Measurements from ENCODE around the gene ULK4. TPM values are rescaled to one million over a fixed set of nuclear protein-coding genes. Genes with fewer than 3 reads are reported as not detected.

The ULK4 gene
- polyA plus RNA-seq, 4 donors: 2.7 to 5.6 (median 5.1) TPM

DNA sequence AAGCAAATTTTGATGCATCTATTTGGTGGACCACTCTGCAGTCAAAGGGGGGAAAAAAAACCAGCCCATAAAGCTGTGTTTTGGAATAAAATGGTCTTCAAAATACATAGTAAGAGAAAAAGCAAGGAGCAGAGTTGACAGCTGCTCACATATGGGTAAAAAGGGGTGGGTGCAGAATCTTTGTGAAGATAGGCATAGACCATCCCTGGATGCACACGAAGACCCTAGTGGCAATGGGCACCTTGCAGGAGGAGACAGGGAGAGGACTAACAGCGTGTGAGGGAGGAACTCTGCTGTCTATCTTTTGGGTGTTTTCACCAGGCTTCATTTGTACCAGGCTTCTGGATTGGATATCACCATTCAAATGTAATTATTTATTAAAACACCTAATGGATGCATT, 718.7 kb downstream of the ULK4 start:
- no peak for DNase-seq (ENCODE audit: low read depth in 4 of 4, low spot score in 3 of 4)

DNA sequence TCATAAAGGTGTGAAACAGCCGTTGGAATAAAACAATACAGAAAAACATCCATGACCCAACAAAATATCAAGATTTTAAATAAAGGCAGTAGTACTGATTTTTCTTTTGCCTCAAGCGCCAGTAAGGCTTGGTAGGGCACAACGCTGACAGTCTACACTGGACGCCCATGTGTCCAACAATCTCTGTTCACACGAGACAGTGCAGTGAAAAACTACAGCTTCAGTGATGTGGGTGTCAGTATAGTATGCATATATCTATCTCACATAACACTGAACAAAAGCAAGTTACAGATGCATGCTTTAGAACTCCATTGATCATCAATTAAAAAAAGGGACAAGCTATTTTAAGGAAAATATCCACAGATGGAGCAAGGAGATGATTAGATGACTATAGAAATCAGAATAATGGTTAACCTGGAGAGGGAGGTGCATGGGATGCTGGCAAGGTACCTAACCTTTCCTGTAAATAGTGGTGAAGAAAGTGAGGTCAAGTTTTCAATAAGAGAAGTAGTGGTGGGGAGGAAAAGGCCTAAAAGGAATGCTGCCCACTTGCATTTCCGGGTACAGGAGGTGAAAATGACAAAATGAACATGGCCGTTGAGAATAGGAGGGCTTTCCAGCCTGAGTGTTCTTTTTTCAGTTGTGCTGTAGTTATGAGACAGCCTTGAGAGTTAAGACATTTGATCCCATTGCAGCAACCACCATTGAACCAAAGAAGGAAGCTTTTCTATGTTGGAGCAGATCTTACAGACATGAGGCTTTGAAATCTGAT, 719.9 kb downstream of the ULK4 start:
- DNase-seq (ENCODE audit: low read depth in 4 of 4, low spot score in 3 of 4): no peak

DNA sequence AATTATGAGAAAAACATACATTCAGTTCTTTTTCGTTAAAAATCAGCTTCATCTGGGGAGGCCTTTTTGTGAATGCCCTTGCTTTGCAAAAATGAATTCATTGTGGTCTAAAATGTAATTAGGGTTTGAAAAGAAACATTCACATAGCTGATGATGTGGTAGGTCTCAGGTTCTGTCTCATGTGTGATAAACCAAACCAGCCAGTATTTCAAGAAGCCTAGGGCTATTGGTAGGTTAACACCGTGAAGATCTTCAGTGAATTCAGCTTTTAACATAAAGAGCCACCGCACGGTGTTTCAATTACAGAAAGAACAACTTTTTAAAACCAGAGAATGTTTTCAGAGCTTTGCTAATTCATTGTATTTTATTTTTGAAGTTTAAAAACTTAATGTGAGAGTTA, 720.7 kb downstream of the ULK4 start:
- DNase-seq (ENCODE audit: low read depth in 4 of 4, low spot score in 3 of 4): no peak

DNA sequence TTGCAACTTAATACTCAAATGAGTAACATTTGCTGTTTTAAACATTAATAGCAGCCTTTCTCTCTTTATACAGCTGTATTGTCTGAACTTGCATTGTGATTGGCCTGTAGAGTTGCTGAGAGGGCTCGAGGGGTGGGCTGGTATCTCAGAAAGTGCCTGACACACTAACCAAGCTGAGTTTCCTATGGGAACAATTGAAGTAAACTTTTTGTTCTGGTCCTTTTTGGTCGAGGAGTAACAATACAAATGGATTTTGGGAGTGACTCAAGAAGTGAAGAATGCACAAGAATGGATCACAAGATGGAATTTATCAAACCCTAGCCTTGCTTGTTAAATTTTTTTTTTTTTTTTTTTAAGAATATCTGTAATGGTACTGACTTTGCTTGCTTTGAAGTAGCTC, 722.3 kb downstream of the ULK4 start:
- no peak for DNase-seq (ENCODE audit: low read depth in 4 of 4, low spot score in 3 of 4)

DNA sequence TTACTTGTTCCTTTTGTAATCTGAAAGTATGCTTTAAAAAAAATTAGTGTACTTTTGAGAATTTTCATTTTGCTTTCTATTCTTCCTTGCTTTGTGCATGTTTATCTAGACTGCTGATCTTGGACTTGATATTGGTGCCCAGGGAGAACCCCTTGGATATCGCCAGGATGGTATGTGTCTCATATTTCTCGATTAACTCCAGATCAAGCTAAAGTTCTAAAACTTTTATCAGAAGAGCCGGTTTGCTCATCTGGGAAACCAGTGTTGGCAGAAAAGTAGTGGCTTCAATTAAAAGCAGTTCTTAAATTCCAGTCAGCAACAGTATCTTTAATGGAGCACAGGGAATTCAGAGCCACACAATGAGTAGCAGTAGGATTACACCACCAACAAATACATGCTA, 724.0 kb downstream of the ULK4 start:
- DNase-seq (ENCODE audit: low read depth in 4 of 4, low spot score in 3 of 4): no peak

DNA sequence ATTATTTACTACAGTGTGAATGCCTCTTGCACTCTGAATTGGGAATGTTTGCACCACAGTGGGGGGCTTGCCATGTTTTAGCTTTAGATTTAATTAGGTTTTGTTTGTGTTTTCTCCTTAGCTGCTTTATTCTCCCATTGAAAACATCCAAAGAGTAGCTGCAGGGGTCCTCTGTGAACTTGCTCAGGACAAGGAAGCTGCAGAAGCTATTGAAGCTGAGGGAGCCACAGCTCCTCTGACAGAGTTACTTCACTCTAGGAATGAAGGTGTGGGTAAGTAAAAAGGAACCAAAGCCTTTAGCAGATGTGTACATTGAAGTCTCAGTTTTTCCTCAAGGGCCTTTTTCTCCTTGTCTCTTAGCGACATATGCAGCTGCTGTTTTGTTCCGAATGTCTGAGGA, 725.7 kb downstream of the ULK4 start:
- DNase-seq (ENCODE audit: low read depth in 4 of 4, low spot score in 3 of 4): no peak

DNA sequence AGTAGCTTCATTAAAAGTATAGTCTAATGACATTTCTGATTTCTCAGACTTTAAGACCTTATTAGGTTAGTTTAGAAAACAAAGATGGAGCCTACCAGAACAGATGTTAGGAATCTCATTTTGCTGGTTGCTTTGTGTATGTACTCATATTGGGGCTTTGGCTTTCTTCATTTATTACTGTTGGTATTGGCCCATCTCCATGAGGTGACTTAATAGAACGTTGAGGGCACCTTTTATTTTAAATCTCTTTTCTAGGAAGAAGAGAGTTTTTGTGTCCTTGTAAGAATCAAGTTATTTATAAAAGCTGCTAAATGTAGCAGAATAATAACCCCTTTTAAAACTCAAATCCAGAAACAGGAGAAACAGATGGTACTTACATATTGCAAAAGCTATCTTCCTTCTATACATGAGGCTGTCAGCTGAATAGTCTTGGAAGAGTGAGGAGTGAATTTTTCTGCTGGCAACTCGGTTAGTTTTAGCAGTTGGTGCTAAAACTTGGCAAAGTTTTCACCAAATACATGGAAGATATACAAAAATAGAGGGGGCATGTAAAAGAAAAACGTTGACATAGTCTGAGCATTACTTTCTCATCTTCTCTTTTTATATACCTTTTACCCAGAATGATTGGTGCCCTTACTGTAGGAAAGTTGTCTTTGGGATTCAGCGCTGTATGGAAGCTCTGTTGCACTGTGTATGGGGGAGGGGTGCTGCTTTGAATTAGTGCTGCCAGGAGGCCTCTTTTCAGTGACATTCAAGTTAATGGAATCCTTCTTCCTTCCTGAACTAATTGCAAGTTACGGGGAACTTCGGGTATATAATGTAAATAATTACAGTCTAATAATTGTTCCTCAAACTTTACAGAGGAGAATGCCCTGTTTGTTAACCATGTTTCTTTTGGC, 726.8 kb downstream of the ULK4 start:
- no peak for DNase-seq (ENCODE audit: low read depth in 4 of 4, low spot score in 3 of 4)

DNA sequence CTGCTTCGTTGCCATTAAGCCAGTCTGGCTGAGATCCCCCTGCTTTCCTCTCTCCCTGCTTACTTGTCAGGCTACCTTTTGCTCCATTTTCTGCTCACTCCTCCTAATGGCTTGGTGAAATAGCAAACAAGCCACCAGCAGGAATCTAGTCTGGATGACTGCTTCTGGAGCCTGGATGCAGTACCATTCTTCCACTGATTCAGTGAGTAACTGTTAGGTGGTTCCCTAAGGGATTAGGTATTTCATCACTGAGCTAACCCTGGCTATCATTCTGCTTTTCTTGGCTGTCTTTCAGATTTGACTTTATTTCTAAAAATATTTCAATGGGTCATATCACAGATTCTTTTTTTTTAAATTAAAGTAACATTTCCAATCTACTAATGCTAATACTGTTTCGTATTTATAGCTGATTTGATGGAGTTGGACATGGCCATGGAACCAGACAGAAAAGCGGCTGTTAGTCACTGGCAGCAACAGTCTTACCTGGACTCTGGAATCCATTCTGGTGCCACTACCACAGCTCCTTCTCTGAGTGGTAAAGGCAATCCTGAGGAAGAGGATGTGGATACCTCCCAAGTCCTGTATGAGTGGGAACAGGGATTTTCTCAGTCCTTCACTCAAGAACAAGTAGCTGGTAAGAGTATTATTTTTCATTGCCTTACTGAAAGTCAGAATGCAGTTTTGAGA, 737.6 kb downstream of the ULK4 start:
- no peak for DNase-seq (ENCODE audit: low read depth in 4 of 4, low spot score in 3 of 4)

DNA sequence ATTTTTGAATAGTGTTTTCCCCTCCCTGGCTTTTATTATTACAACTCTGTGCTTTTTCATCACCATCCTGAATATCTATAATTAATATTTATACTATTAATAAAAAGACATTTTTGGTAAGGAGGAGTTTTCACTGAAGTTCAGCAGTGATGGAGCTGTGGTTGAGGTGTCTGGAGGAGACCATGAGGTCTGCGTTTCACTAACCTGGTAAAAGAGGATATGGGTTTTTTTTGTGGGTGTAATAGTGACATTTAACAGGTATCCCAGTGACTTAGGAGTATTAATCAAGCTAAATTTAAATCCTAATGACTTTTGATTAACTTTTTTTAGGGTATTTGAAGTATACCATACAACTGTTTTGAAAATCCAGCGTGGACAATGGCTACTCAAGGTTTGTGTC, 738.2 kb downstream of the ULK4 start:
- DNase-seq (ENCODE audit: low read depth in 4 of 4, low spot score in 3 of 4): no peak

DNA sequence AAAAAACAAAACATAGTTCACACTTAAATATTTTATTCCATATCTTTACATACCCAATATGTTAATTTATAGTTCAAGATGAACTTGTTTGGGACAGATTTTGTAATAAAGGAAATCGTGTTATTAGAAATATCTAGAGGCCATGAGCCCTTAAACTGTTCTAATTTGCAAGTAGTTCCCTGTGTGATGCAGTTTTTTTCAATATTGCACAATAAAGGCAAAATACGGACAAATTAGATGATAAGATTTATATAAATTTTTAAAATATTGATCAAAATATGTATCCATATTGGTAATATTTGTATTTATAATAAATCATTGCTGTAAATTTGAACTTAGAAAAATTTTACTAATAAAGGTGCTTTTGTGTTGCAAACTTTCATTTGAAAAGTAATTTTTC, 738.8 kb downstream of the ULK4 start:
- DNase-seq (ENCODE audit: low read depth in 4 of 4, low spot score in 3 of 4): no peak

DNA sequence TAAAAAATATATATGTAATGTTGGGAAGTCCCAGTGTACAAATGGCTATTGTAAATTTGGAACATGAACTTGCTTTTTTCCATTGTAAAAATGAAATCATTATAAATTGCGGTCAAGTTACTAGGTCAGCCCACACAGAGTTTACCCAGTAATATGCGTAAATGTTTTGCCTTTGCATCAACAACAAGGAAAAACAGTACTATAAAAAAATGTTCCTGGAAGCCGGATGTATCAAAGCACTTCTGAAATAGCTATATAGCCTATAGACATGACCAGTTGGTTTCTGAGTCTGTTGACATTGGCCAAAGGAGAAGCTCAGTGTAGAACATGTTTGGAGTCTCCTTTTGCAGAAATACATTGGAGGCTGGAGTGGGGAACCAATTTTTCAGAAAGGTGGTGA, 739.4 kb downstream of the ULK4 start:
- no peak for DNase-seq (ENCODE audit: low read depth in 4 of 4, low spot score in 3 of 4)

DNA sequence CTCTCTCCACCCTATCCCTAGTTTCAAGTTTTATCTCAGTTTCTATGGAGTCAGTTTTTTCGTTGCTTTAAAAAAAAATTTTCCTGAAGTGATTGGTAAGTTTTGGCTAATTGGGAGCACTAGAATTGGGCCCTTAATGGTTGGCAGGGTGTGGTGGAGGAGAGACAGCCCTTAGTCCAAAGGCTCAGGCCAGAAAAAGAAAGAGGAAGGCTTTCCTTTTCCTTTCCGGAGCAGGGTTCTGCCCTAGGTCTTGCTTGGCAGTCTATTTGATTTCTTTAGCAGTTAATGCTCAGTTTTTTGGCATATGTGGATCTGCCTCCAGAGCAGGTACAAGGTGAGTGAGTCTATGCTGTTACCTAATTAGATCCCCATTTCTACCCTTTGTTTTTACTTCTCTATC, 739.9 kb downstream of the ULK4 start:
- DNase-seq (ENCODE audit: low read depth in 4 of 4, low spot score in 3 of 4): no peak

DNA sequence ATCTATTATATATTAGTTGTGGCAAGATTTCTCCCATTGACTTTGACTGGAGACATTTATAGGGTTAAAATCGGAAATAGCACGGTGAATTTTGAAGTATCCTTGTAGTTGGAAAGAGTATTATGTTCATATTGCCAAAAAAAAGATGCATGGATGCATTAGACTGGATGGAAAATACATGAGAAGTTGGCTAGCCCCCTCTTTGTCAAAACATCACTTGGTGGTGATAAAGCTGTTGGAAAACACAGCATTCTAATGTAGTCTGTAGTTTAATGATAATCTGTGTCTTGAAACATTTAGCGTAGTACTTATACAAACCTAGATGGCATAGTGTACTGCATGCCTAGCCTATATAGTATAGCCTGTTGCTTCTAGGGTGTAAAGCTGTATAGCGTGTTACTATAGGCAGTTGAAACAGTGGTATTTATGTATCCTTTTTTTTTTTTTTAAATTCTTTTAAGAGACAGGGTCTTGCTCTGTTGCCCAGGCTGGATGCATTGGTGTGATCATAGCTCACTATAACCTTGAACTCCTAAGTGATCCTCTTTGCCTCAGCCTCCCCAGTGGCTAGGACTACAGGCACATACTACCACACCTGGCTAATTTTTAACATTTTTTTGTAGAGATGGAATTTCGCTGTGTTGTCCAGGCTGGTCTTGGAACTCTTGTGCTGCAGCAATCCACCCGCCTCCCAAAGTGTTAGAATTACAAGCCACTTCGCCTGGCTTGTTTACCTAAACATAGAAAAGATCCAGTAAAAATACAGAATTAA, 740.8 kb downstream of the ULK4 start:
- DNase-seq (ENCODE audit: low read depth in 4 of 4, low spot score in 3 of 4): no peak

DNA sequence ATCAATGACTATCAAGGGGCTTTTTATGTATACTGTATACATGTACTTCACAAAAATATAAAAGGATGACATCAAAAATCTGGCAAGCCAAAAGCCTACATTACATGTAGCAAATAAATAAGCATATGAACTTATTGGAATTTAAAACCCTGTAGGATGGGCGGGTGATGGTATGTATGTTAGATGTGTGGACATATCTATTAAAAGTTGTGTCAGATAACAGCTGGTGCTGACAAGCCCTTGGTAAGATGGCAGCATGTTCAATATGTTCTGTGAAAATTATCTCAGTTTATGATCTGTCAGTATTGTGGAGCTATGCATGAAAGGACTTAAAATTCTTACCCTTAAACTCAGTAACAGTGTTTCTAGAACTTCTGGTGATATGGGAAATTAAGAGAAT, 742.5 kb downstream of the ULK4 start:
- no peak for DNase-seq (ENCODE audit: low read depth in 4 of 4, low spot score in 3 of 4)

DNA sequence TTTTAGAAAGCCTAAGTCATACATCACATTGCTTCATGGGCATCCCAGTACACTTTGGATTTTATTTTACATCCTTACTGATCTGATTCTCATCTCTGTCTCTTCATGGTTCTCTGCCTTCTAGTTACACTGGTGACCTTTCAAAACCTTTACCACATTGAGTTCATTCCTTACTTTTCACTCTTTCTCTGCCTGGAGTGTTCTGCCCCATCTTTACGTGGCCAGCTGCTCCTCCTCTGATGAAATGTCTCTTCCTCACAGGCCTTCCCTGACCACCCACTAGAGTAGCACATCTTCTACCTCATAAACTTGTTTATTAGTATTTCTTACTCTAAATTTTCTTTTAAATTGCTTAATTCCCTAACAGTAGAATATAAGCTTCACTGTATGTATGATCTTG, 744.9 kb downstream of the ULK4 start:
- no peak for DNase-seq (ENCODE audit: low read depth in 4 of 4, low spot score in 3 of 4)

DNA sequence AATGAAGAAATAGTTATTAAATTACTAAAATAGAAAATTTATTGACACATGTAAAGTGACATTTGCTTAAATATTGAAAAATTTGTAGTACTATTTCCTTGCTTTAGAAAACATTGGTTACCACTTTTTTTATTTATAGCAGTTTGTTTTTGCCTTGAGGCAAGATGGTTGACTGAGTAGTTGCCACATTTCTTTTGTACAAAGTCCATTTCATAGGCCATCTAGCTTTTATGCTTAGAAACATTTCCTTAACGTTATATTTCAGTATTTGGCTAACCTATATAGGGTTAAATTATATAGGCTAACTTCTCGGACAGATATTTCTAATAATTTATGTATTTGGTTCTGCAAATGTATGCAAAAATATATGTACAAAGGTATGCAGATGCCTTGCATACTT, 745.5 kb downstream of the ULK4 start:
- DNase-seq (ENCODE audit: low read depth in 4 of 4, low spot score in 3 of 4): no peak

DNA sequence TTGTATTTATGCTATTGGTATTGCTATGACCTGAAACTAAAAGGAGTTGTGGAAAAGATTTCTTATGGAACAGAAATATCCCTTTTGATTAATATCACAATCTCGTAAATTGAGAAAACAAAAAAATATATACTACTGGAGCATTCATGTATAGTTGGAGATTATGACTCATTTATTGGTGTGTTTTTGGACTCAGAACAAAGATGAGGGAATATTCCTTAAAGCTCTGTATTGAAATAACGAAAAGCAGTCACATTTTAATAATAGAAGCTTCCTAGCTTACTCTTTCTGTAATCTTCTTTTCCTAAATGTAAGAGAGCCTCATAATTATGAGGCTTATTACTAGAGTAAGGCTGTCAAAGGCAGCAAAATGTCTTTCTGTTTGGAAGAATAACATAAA, 748.3 kb downstream of the ULK4 start:
- no peak for DNase-seq (ENCODE audit: low read depth in 4 of 4, low spot score in 3 of 4)

DNA sequence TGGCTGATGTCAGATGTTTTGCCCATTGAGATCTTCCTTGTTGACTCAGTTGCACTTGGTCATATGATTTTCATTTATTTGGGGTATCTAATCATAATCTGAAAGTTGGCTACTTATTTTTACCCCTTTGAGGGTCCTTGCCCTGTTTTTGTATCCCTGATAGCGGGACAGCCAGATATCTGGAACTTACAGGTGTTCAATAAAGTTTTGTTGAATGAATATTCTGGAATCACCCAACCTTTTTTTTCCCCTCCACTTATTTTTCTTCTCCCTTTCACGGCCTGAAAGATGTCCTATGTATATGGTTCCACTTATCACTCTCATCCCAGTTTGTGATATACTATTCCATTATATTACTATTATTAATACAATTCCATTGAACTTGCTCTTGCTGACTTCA, 749.8 kb downstream of the ULK4 start:
- DNase-seq (ENCODE audit: low read depth in 4 of 4, low spot score in 3 of 4): no peak

DNA sequence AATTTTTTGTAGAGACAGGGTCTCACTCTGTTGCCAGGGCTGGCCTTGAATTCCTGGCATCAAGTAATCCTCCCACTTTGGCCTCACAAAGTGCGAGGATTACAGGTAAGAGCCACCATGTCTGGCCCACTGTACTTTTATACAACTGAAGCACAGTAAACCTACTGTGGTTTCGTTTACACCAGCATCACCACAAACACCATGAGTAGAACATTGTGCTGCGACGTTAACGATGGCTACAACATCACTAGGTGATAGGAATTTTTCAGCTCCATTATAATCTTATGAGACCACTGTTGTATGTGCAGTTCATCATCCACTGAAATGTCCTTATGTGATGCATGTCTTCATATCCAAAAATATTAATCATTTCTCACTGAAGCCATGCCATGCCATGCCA, 750.9 kb downstream of the ULK4 start:
- no peak for DNase-seq (ENCODE audit: low read depth in 4 of 4, low spot score in 3 of 4)

DNA sequence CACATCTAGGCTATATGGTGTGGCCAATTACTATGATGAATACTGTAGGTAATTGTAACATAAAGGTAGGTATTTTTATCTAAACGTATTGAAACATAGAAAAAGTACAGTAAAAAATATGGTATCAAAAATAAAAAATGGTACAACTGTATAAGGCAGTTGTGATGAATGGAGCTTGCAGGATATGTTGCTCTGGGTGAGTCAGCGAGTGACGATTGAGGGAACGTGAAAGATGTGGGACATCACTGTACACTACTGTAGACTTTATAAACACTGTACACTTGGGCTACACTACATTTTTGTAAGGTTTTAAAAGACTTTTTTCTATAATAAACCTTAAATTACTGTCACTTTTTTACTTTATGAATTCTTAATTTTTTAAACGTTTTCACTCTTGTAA, 752.3 kb downstream of the ULK4 start:
- no peak for DNase-seq (ENCODE audit: low read depth in 4 of 4, low spot score in 3 of 4)

Data from left renal pelvis (tissue), 4 donors.